DND-41 (cell line): Measurements from ENCODE around the gene GPRC5A.

ENCODE experiments used
- ATAC-seq: fragments of 200-7000 bp; cut with Tn5 transposase; 3 replicates; pipeline ENCODE4 v1.9.1; 2021; ENCODE audit warnings: low read depth; ENCODE audit not compliant: insufficient read depth
- DNase-seq: peaks from one replicate; pipeline ENCODE4 v3.0.0-alpha.2; 2020
- H2AFZ ChIP-seq: 2 replicates; pipeline ENCODE4 v1.6.0; 2012; ENCODE audit warnings: low read depth, low read length
- H3K27ac ChIP-seq: 2 replicates; pipeline ENCODE4 v1.5.1; 2012; ENCODE audit warnings: low read length, inconsistent platforms
- H3K27me3 ChIP-seq: fragments of 200-600 bp; sonication (generic); 2 replicates; pipeline ENCODE4 v1.6.0; 2012; ENCODE audit warnings: low read length, mild to moderate bottlenecking, inconsistent platforms; ENCODE audit not compliant: insufficient read depth, poor library complexity
- H3K36me3 ChIP-seq: 2 replicates; pipeline ENCODE4 v1.5.1; 2012; ENCODE audit warnings: low read length, inconsistent platforms; ENCODE audit not compliant: insufficient read depth
- H3K4me1 ChIP-seq: 2 replicates; pipeline ENCODE4 v1.5.1; 2012; ENCODE audit warnings: mild to moderate bottlenecking, low read length; ENCODE audit not compliant: insufficient read depth
- H3K4me2 ChIP-seq: 2 replicates; pipeline ENCODE4 v1.6.0; 2012; ENCODE audit warnings: mild to moderate bottlenecking, moderate library complexity, low read length, inconsistent platforms; ENCODE audit not compliant: insufficient read depth
- H3K4me3 ChIP-seq, 2 experiments: fragments of 200-600 bp in 1 of 2; shearing (Covaris generic) in 1 of 2; 2 replicates each; pipeline ENCODE4 v1.5.1; 2012 to 2016; ENCODE audit warnings: inconsistent platforms in 2 of 2, low read length in 2 of 2, mild to moderate bottlenecking in 2 of 2, low read depth in 1 of 2, moderate library complexity in 1 of 2
- H3K79me2 ChIP-seq: 2 replicates; pipeline ENCODE4 v1.6.0; 2012; ENCODE audit warnings: low read length, inconsistent platforms; ENCODE audit not compliant: insufficient read depth
- H3K9ac ChIP-seq: 2 replicates; pipeline ENCODE4 v1.6.0; 2012; ENCODE audit warnings: low read depth, mild to moderate bottlenecking, inconsistent platforms, low read length, moderate library complexity
- H3K9me3 ChIP-seq: 2 replicates; pipeline ENCODE4 v1.5.1; 2012; ENCODE audit warnings: low read length, moderate library complexity, mild to moderate bottlenecking, inconsistent platforms; ENCODE audit not compliant: insufficient read depth, severe bottlenecking
- H4K20me1 ChIP-seq: 2 replicates; pipeline ENCODE4 v1.6.0; 2012; ENCODE audit warnings: low read length; ENCODE audit not compliant: insufficient read depth
- CTCF ChIP-seq: IDR thresholded peaks from 2 replicates; pipeline ENCODE4 v1.5.1; 2012; ENCODE audit warnings: borderline replicate concordance, low read length, moderate library complexity, mild to moderate bottlenecking; ENCODE audit not compliant: poor library complexity, severe bottlenecking; ENCODE audit errors: extremely low read depth
- EZH2 ChIP-seq: IDR thresholded peaks from 3 replicates; pipeline ENCODE4 v1.6.1; 2012; ENCODE audit warnings: borderline replicate concordance, low read depth, mild to moderate bottlenecking, moderate library complexity, low read length, inconsistent platforms; ENCODE audit not compliant: severe bottlenecking

Gene GPRC5A

DNA sequence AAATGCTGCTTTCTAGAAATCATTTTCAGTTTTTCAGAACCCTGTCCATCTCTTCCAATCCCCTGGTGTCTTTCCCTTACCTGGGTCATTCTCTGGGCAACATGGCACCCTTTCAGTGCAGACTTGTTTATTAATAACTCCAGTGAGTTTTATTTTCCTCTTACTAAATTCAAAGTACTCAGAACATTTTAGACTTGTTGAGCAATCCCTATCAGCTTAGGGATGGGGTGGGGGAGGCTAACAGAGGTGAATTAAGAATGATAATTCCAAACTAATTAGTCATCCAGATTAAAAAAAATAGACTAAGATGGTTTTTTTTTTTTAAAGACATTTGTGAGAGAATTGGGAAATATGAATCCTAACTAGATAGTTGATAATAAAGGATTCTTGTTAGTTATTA is 10.7 kb downstream of the GPRC5A start:
- no peaks in the 10 kb centered on the region for H3K9me3 ChIP-seq
- H3K4me2 ChIP-seq = no peak overlapping the region
- TF ChIP-seq CTCF (no peak), EZH2 (no peak)
- no peaks in the 10 kb centered on the region for H4K20me1 ChIP-seq
- no peaks in the 10 kb centered on the region for H3K79me2 ChIP-seq
- no peak overlapping the region for H3K4me3 ChIP-seq
- no peaks in the 10 kb centered on the region for H3K36me3 ChIP-seq
- H3K27me3 ChIP-seq = peaks cover 5% of the 10 kb centered on the region
- ATAC-seq = no peak
- no peaks in the 10 kb centered on the region for H3K4me1 ChIP-seq
- no peak for DNase-seq
- H3K27ac ChIP-seq = no peak overlapping the region
- no peak overlapping the region for H2AFZ ChIP-seq
- no peak overlapping the region for H3K9ac ChIP-seq

DNA sequence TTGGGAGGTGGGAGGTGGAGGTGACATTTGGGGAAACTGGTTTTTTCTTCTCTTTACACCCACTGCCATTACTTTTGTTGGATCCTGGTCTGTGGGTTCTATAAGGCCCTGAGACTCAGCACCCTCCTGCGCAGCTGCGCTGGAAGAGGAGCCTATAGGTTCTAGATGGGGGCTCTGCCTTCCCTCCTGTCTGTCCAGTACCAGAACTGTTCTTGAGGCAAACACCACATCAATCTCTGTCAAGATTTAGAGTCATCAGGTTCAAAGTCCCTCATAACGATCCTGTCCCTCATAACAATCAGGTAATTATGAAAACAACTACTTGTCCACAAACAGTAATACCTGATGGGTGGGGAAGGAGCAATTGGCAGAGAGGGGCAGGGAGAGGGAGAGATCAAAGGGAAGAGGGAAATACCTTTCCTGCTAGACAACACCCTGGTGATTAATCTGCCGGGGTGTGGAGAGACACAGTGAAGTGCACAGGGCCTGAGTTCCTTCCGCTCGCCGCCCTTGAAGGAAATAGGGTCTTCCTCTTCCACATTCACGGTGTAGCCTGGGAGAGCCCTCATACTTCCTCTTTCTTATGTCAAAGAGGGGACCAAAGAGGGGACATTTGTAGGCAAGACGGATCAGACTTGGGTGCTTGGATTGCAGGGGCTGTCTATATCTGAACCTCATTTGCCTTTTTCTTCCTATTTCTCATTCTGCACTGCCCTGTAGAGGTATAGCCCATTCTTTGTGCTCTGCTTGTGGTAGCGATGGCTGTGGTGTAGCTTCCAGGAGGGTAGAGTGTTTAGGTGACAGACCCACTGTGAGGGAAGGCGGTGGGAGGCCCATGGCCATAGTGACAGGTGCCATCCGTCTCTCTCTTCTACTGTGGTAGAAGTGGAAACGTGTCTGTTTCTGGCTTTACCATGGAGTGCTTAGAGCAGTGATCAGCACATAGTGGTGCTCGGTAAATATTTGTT is 12.6 kb downstream of the GPRC5A start:
- H3K36me3 ChIP-seq = no peaks in the 10 kb centered on the region
- H4K20me1 ChIP-seq = no peaks in the 10 kb centered on the region
- no peak overlapping the region for H3K9ac ChIP-seq
- no peak for TF ChIP-seq EZH2
- TF ChIP-seq CTCF = no peak
- H3K4me3 ChIP-seq = no peak overlapping the region
- no peak for DNase-seq
- ATAC-seq = no peak
- no peak overlapping the region for H2AFZ ChIP-seq
- H3K4me2 ChIP-seq = no peak overlapping the region
- H3K4me1 ChIP-seq = no peaks in the 10 kb centered on the region
- peaks cover 8% of the 10 kb centered on the region for H3K27me3 ChIP-seq
- H3K9me3 ChIP-seq = no peaks in the 10 kb centered on the region
- H3K27ac ChIP-seq = no peak overlapping the region
- no peaks in the 10 kb centered on the region for H3K79me2 ChIP-seq

DNA sequence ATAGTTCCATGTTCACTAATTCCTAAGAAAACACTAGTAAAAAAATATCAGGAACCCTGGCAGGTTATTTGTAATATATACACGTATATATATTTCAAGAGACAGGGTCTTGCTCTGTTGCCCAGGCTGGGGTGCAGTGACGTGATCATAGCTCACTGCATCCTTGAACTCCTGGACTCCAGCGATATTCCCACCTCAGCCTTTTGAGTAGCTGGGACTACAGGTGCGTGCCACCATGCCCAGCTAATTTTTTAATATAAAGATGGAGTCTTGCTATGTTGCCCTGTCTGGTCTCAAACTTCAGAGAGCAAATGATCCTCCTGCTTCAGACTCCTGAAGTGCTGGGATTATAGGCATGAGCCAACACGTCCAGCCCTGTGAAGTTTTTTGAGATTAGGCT is 16.2 kb downstream of the GPRC5A start:
- no peaks in the 10 kb centered on the region for H3K9me3 ChIP-seq
- no peak overlapping the region for H2AFZ ChIP-seq
- H3K4me3 ChIP-seq = no peak overlapping the region
- DNase-seq (no peak), ATAC-seq (no peak)
- H3K9ac ChIP-seq = no peak overlapping the region
- H3K79me2 ChIP-seq = no peaks in the 10 kb centered on the region
- H3K36me3 ChIP-seq = no peaks in the 10 kb centered on the region
- no peaks in the 10 kb centered on the region for H3K4me1 ChIP-seq
- no peak overlapping the region for H3K4me2 ChIP-seq
- H4K20me1 ChIP-seq = no peaks in the 10 kb centered on the region
- TF ChIP-seq EZH2 (no peak), CTCF (no peak)
- no peak overlapping the region for H3K27ac ChIP-seq
- peaks cover 2% of the 10 kb centered on the region for H3K27me3 ChIP-seq
